ENCODE measurements around the gene LRRC58.

The LRRC58 gene

DNA sequence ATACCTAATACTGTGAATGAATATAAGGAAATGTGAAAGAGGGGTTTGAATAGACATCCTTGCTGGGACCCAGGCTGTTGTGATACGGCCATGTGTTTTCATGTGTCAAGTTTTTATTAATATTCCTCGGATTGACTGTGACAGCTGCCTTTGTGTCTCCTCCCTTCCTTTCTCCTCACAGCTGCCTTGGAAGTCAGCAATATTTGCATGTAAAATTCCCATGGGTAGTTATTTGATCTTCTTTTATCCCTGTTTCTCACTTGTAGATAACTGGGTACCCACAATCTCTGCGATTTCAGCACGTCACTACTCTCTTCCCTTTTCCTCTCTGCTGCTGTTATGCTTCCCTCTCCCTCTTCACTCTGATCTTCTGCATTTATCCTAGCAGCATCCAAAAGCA lies 73.5 kb downstream of the LRRC58 start:
- Histone ChIP-seq H3K4me3 (ENCODE audit: low read depth, low read length, poor library complexity, severe bottlenecking) (no peak overlapping the region), H3K36me3 (ENCODE audit: insufficient read depth, low read length) (no peaks in the 10 kb centered on the region), H3K79me2 (ENCODE audit: insufficient read depth, low read length) (no peaks in the 10 kb centered on the region), H3K27ac (ENCODE audit: low read depth, low read length, poor library complexity, severe bottlenecking) (no peak overlapping the region), H3F3A (ENCODE audit: insufficient read depth, low read length) (no peaks in the 10 kb centered on the region), H3K4me1 (ENCODE audit: insufficient read depth, low read length, severe bottlenecking) (no peaks in the 10 kb centered on the region), H2AFZ (ENCODE audit: low read length) (no peak overlapping the region), H3K9ac (ENCODE audit: low read length) (no peak overlapping the region), H3K9me3 (ENCODE audit: low read length) (no peaks in the 10 kb centered on the region), H3K27me3 (ENCODE audit: insufficient read depth, low read length) (no peaks in the 10 kb centered on the region), H4K20me1 (ENCODE audit: insufficient read depth, low read length) (no peaks in the 10 kb centered on the region), H3K4me2 (ENCODE audit: low read length) (no peak overlapping the region), H3K9me2 (ENCODE audit: low read depth, low read length) (no peaks in the 10 kb centered on the region)
- TF ChIP-seq, protein P1, sequence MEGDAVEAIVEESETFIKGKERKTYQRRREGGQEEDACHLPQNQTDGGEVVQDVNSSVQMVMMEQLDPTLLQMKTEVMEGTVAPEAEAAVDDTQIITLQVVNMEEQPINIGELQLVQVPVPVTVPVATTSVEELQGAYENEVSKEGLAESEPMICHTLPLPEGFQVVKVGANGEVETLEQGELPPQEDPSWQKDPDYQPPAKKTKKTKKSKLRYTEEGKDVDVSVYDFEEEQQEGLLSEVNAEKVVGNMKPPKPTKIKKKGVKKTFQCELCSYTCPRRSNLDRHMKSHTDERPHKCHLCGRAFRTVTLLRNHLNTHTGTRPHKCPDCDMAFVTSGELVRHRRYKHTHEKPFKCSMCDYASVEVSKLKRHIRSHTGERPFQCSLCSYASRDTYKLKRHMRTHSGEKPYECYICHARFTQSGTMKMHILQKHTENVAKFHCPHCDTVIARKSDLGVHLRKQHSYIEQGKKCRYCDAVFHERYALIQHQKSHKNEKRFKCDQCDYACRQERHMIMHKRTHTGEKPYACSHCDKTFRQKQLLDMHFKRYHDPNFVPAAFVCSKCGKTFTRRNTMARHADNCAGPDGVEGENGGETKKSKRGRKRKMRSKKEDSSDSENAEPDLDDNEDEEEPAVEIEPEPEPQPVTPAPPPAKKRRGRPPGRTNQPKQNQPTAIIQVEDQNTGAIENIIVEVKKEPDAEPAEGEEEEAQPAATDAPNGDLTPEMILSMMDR (IDR thresholded peaks at IDR 0.05; ENCODE audit: low read length), result no peak
- no peak for TF ChIP-seq EZH2 (IDR thresholded peaks at IDR 0.05; ENCODE audit: borderline replicate concordance, low read length)

DNA sequence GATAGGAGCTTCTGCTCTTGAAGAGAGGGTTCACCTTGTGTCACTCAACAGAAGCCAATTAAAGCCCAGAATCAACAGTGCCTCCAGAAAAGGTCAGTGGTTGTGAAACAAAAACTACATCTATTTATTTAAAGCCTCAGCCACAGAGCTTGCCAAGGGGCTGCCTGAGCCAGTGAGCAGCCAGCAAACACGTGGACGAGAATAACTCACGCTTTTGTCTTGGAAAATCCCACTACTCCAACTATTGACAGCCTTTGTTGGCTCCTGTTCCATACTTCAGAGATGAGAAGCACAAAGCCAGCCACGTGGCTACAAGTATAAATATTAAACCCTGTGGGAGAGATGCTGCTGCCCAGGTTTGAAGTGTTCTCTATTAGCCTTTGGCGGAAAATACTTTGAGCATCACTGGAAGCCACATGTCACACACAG lies 74.4 kb downstream of the LRRC58 start:
- H3K79me2 ChIP-seq (ENCODE audit: insufficient read depth, low read length), result no peaks in the 10 kb centered on the region
- no peaks in the 10 kb centered on the region for H3K27me3 ChIP-seq (ENCODE audit: insufficient read depth, low read length)
- H3K9me3 ChIP-seq (ENCODE audit: low read length), result no peaks in the 10 kb centered on the region
- H3K4me3 ChIP-seq (ENCODE audit: low read depth, low read length, poor library complexity, severe bottlenecking), result no peak overlapping the region
- no peaks in the 10 kb centered on the region for H3K4me1 ChIP-seq (ENCODE audit: insufficient read depth, low read length, severe bottlenecking)
- no peaks in the 10 kb centered on the region for H3K9me2 ChIP-seq (ENCODE audit: low read depth, low read length)
- TF ChIP-seq EZH2 (IDR thresholded peaks at IDR 0.05; ENCODE audit: borderline replicate concordance, low read length), result no peak
- TF ChIP-seq, protein P1 (IDR thresholded peaks at IDR 0.05; ENCODE audit: low read length), result no peak
- H4K20me1 ChIP-seq (ENCODE audit: insufficient read depth, low read length), result no peaks in the 10 kb centered on the region
- H3K4me2 ChIP-seq (ENCODE audit: low read length), result no peak overlapping the region
- no peak overlapping the region for H2AFZ ChIP-seq (ENCODE audit: low read length)
- no peaks in the 10 kb centered on the region for H3K36me3 ChIP-seq (ENCODE audit: insufficient read depth, low read length)
- no peak overlapping the region for H3K27ac ChIP-seq (ENCODE audit: low read depth, low read length, poor library complexity, severe bottlenecking)
- no peak overlapping the region for H3K9ac ChIP-seq (ENCODE audit: low read length)
- H3F3A ChIP-seq (ENCODE audit: insufficient read depth, low read length), result no peaks in the 10 kb centered on the region

Data from OCI-LY1 (cell line).